T-cell (primary cell): Measurements from ENCODE around the gene SLC35B2. TPM values are rescaled to one million over a fixed set of nuclear protein-coding genes. Genes with fewer than 3 reads are reported as not detected.
"Not testable (repeated sequence)": the region's sequence is repeated elsewhere in the genome, so short reads cannot be mapped to it uniquely, and the experiment has no call there.

Experiments used
- ATAC-seq, 4 experiments: fragments of 200-7000 bp in 3 of 4; fragments of 150-1000 bp in 1 of 4; cut with Tn5 transposase; replicated peaks in 1 of 4; 1 replicate in 3 of 4; 2 replicates in 1 of 4; pipeline ENCODE4 v1.10.0; 2021; ENCODE audit warnings: moderate library complexity in 3 of 4, mild to moderate bottlenecking in 2 of 4, moderate number of reproducible peaks in 1 of 4
- CTCF ChIA-PET, 2 donors: fragments of 300-600 bp; sonication (Branson Sonifier 250); formaldehyde crosslinking; loops; one replicate each; lab custom pipeline; 2022; ENCODE audit warnings: antibody characterized with exemption in 2 of 2; lab: Charles Lee
- POLR2A ChIA-PET, 2 donors: fragments of 300-600 bp; sonication (Branson Sonifier 250); formaldehyde crosslinking; loops; one replicate each; lab custom pipeline; 2022; ENCODE audit warnings: antibody characterized with exemption in 2 of 2; lab: Charles Lee
- DNase-seq, 35 experiments: peaks; one replicate each; pipeline versions ENCODE4 v3.0.0 to v3.0.0-alpha.2; 2013 to 2023
- H3K27ac ChIP-seq: one replicate; pipeline ENCODE4 v1.5.1; 2013; ENCODE audit warnings: low read length
- H3K27me3 ChIP-seq, 2 experiments: replicated peaks in 1 of 2; 1 replicate in 1 of 2; 2 replicates in 1 of 2; pipeline versions ENCODE4 v1.6.1 to v1.7.0; 2013; ENCODE audit warnings: low read length in 1 of 2, mixed read lengths in 1 of 2; ENCODE audit not compliant: control insufficient read depth in 2 of 2, insufficient read depth in 2 of 2; ENCODE audit errors: extremely low read depth in 1 of 2
- H3K36me3 ChIP-seq, 2 donors: 1 replicate in 1 of 2; 2 replicates in 1 of 2; pipeline versions ENCODE4 v1.6.1 to v1.7.0; 2013; ENCODE audit warnings: low read length in 1 of 2; ENCODE audit not compliant: control insufficient read depth in 2 of 2, insufficient read depth in 1 of 2; ENCODE audit errors: extremely low read depth in 1 of 2
- H3K4me1 ChIP-seq, 2 experiments: 1 replicate in 1 of 2; 2 replicates in 1 of 2; pipeline versions ENCODE4 v1.6.1 to v1.7.0; 2013; ENCODE audit warnings: low read length in 2 of 2, mixed read lengths in 1 of 2; ENCODE audit not compliant: insufficient read depth in 2 of 2, control insufficient read depth in 1 of 2; ENCODE audit errors: extremely low read depth in 1 of 2
- H3K4me3 ChIP-seq, 2 donors: 1 replicate in 1 of 2; 2 replicates in 1 of 2; pipeline versions ENCODE4 v1.5.1 to v1.7.0; 2013; ENCODE audit warnings: mild to moderate bottlenecking in 2 of 2, low read length in 1 of 2, moderate library complexity in 1 of 2; ENCODE audit not compliant: control insufficient read depth in 1 of 2; ENCODE audit errors: extremely low read depth in 1 of 2
- H3K9me3 ChIP-seq: 2 replicates; pipeline ENCODE4 v1.7.0; 2013
- H3K27ac Mint-ChIP-seq, 2 donors: one replicate each; pipeline ENCODE4 v1.8.0; 2020 to 2021; ENCODE audit warnings: mild to moderate bottlenecking in 2 of 2, mixed read lengths in 2 of 2
- H3K27me3 Mint-ChIP-seq, 2 donors: one replicate each; pipeline ENCODE4 v1.8.0; 2021 to 2022; ENCODE audit warnings: mixed read lengths in 2 of 2
- H3K36me3 Mint-ChIP-seq: one replicate; pipeline ENCODE4 v1.8.0; 2021; ENCODE audit warnings: mixed read lengths
- H3K4me1 Mint-ChIP-seq, 3 donors: one replicate each; pipeline ENCODE4 v1.8.0; 2020 to 2022; ENCODE audit warnings: mixed read lengths in 3 of 3, mild to moderate bottlenecking in 1 of 3
- H3K4me3 Mint-ChIP-seq, 3 donors: one replicate each; pipeline ENCODE4 v1.8.0; 2020 to 2022; ENCODE audit warnings: mild to moderate bottlenecking in 3 of 3, mixed read lengths in 3 of 3, moderate library complexity in 3 of 3
- H3K9me3 Mint-ChIP-seq, 3 donors: one replicate each; pipeline ENCODE4 v1.8.0; 2020 to 2022; ENCODE audit warnings: mixed read lengths in 3 of 3
- WGBS: methylation state at CpG from one replicate; pipeline ENCODE4 v1.1.5; 2013; ENCODE audit warnings: missing lambda C conversion rate; ENCODE audit not compliant: insufficient coverage; 5-methylcytosine and 5-hydroxymethylcytosine counted together
- total RNA-seq, 35 experiments: library from RNA in 6 of 35; stranded (reverse) in 6 of 35; fragments of 120-200 nt in 1 of 35; gene quantifications; one replicate each; pipeline versions ENCODE4 v1.2.1 to v1.2.4 and lab custom pipeline; 2013 to 2026

The SLC35B2 gene
- total RNA-seq, 5 donors from 2014 or later (not counting 1 experiment from before 2014, with no cell fraction given) = 14.6 to 21.8 (median 20.3) TPM

GRCh38 chr6:44231426-44231825 lies 25.9 kb downstream of the SLC35B2 start:
- H3K27me3 Mint-ChIP-seq, POLR2A ChIA-PET, H3K27ac Mint-ChIP-seq, H3K4me3 Mint-ChIP-seq, H3K4me3 ChIP-seq, H3K4me1 Mint-ChIP-seq, H3K9me3 ChIP-seq, ATAC-seq, H3K36me3 ChIP-seq, DNase-seq, H3K4me1 ChIP-seq, H3K9me3 Mint-ChIP-seq, H3K27ac ChIP-seq, H3K27me3 ChIP-seq, H3K36me3 Mint-ChIP-seq, CTCF ChIA-PET: not testable (repeated sequence)
- WGBS = 91% methylated on average over 4 of the region's 9 CpGs

- peaks cover 0 to 5% of the 10 kb centered on the region in 2 experiments for H3K27me3 ChIP-seq
- ChIA-PET POLR2A (no interaction called here), CTCF (no interaction called here)
- no peak overlapping the region for H3K27ac Mint-ChIP-seq
- no peaks in the 10 kb centered on the region for H3K9me3 Mint-ChIP-seq
- H3K4me3 Mint-ChIP-seq = no peak overlapping the region
- no peaks in the 10 kb centered on the region for H3K36me3 ChIP-seq
- ATAC-seq (no peak), DNase-seq (no peak)
- no peaks in the 10 kb centered on the region for H3K4me1 Mint-ChIP-seq
- H3K4me1 ChIP-seq = no peaks in the 10 kb centered on the region
- H3K27ac ChIP-seq = no peak overlapping the region
- H3K36me3 Mint-ChIP-seq = no peaks in the 10 kb centered on the region
- no peak overlapping the region for H3K4me3 ChIP-seq
- H3K9me3 ChIP-seq = no peaks in the 10 kb centered on the region
- WGBS = 100% methylated on average over 2 of the region's 10 CpGs
- no peaks in the 10 kb centered on the region for H3K27me3 Mint-ChIP-seq
Observed at GRCh38 chr6:44230034-44230675, 27.2 kb downstream of the SLC35B2 start.

- Mint-ChIP-seq H3K9me3 (no peaks in the 10 kb centered on the region), H3K27ac (no peak overlapping the region), H3K4me3 (no peak overlapping the region), H3K27me3 (no peaks in the 10 kb centered on the region), H3K36me3 (no peaks in the 10 kb centered on the region), H3K4me1 (peaks cover under 1 to 3% (median 2%) of the 10 kb centered on the region in 3 donors)
- CTCF ChIA-PET = no interaction called here
- no peaks in the 10 kb centered on the region for H3K9me3 ChIP-seq
- no peak for DNase-seq
- 95% methylated on average over 11 of the region's 11 CpGs for WGBS
- H3K27ac ChIP-seq = no peak overlapping the region
- H3K36me3 ChIP-seq = no peaks in the 10 kb centered on the region
- peaks cover 0 to 3% of the 10 kb centered on the region in 2 experiments for H3K4me1 ChIP-seq
- POLR2A ChIA-PET = no interaction called here
- no peak overlapping the region for H3K4me3 ChIP-seq
- no peak for ATAC-seq
- H3K27me3 ChIP-seq = peaks cover 0 to 5% of the 10 kb centered on the region in 2 experiments
Observed at GRCh38 chr6:44229376-44230033, 27.8 kb downstream of the SLC35B2 start.

GRCh38 chr6:44228836-44229235 lies 28.5 kb downstream of the SLC35B2 start:
- Mint-ChIP-seq H3K36me3 (no peaks in the 10 kb centered on the region), H3K9me3 (no peaks in the 10 kb centered on the region), H3K27ac (no peak overlapping the region), H3K27me3 (no peaks in the 10 kb centered on the region), H3K4me1 (peaks cover 7 to 10% (median 8%) of the 10 kb centered on the region in 3 donors), H3K4me3 (no peak overlapping the region)
- Histone ChIP-seq H3K4me3 (no peak overlapping the region), H3K27me3 (peaks cover 0 to 5% of the 10 kb centered on the region in 2 experiments), H3K4me1 (peaks cover 3 to 9% of the 10 kb centered on the region in 2 experiments), H3K36me3 (no peaks in the 10 kb centered on the region), H3K9me3 (no peaks in the 10 kb centered on the region), H3K27ac (no peak overlapping the region)
- ATAC-seq (no peak), DNase-seq (no peak)
- CTCF ChIA-PET = no interaction called here
- POLR2A ChIA-PET = no interaction called here
- 83% methylated on average over 3 of the region's 5 CpGs for WGBS

- no peak for DNase-seq
- ATAC-seq = no peak
- ChIA-PET CTCF (interaction anchor here in 1 of 2 donors (1.3 kb wide), 1 partner anchor 14 kb away, joined by 4 read pairs; no protein-coding TSS in a partner anchor), POLR2A (no interaction called here)
- no peaks in the 10 kb centered on the region for H3K36me3 ChIP-seq
- Mint-ChIP-seq H3K4me1 (peaks cover 8 to 10% (median 8%) of the 10 kb centered on the region in 3 donors), H3K9me3 (no peaks in the 10 kb centered on the region), H3K27me3 (no peaks in the 10 kb centered on the region), H3K27ac (no peak overlapping the region), H3K4me3 (no peak overlapping the region), H3K36me3 (no peaks in the 10 kb centered on the region)
- H3K4me3 ChIP-seq = no peak overlapping the region
- no peak overlapping the region for H3K27ac ChIP-seq
- H3K27me3 ChIP-seq = peaks cover 0 to 5% of the 10 kb centered on the region in 2 experiments
- H3K9me3 ChIP-seq = no peaks in the 10 kb centered on the region
- peaks cover 3 to 12% of the 10 kb centered on the region in 2 experiments for H3K4me1 ChIP-seq
- WGBS = 96% methylated on average over 7 of the region's 7 CpGs
Observed at GRCh38 chr6:44228433-44228832, 28.9 kb downstream of the SLC35B2 start.

GRCh38 chr6:44228031-44228430 lies 29.3 kb downstream of the SLC35B2 start:
- no peaks in the 10 kb centered on the region for H3K36me3 ChIP-seq
- WGBS = 100% methylated on average over 1 of the region's 6 CpGs
- CTCF ChIA-PET = interaction anchor here in 1 of 2 donors (1.3 kb wide), 1 partner anchor 15 kb away, joined by 4 read pairs; no protein-coding TSS in a partner anchor
- H3K4me3 ChIP-seq = no peak overlapping the region
- H3K27me3 ChIP-seq = peaks cover 0 to 6% of the 10 kb centered on the region in 2 experiments
- Mint-ChIP-seq H3K36me3 (no peaks in the 10 kb centered on the region), H3K27ac (no peak overlapping the region), H3K4me1 (peaks cover 8 to 11% (median 10%) of the 10 kb centered on the region in 3 donors), H3K4me3 (no peak overlapping the region), H3K27me3 (no peaks in the 10 kb centered on the region), H3K9me3 (no peaks in the 10 kb centered on the region)
- POLR2A ChIA-PET = no interaction called here
- no peak overlapping the region for H3K27ac ChIP-seq
- ATAC-seq = no peak
- H3K4me1 ChIP-seq = peaks cover 3 to 14% of the 10 kb centered on the region in 2 experiments
- H3K9me3 ChIP-seq = no peaks in the 10 kb centered on the region
- DNase-seq = no peak
